HG03045 (cell line): ENCODE data around the gene GNGT2.
"Not testable (repeated sequence)": the region's sequence is repeated elsewhere in the genome, so short reads cannot be mapped to it uniquely, and the experiment has no call there.

Experiments used
- ATAC-seq: cut with Tn5 transposase; IDR thresholded peaks from one replicate; pipeline ENCODE4 v1.9.1; 2021; ENCODE audit warnings: mild to moderate bottlenecking, moderate library complexity; ENCODE audit not compliant: unreplicated experiment

The GNGT2 gene

GRCh38 chr17:49213399-49213798 is 3.0 kb upstream of the GNGT2 start:
- no peak for ATAC-seq

- no peak for ATAC-seq
Observed at GRCh38 chr17:49209061-49209571, 1.3 kb downstream of the GNGT2 start.

GRCh38 chr17:49204516-49204915 is 5.9 kb downstream of the GNGT2 start:
- no peak for ATAC-seq

GRCh38 chr17:49203796-49204195 is 6.6 kb downstream of the GNGT2 start:
- no peak for ATAC-seq

GRCh38 chr17:49201481-49201927 is 8.9 kb downstream of the GNGT2 start:
- ATAC-seq, result no peak

GRCh38 chr17:49200423-49201083 is 9.8 kb downstream of the GNGT2 start:
- no peak for ATAC-seq

- ATAC-seq, result no peak
Observed at GRCh38 chr17:49198211-49198610, 12.2 kb downstream of the GNGT2 start.

- ATAC-seq, result no peak
Observed at GRCh38 chr17:49197346-49197998, 12.9 kb downstream of the GNGT2 start.

GRCh38 chr17:49196520-49196919 is 13.9 kb downstream of the GNGT2 start:
- no peak for ATAC-seq

- no peak for ATAC-seq
Observed at GRCh38 chr17:49195751-49196150, 14.6 kb downstream of the GNGT2 start.

- ATAC-seq, result no peak
Observed at GRCh38 chr17:49194297-49194607, 16.1 kb downstream of the GNGT2 start.

- ATAC-seq, result no peak
Observed at GRCh38 chr17:49193513-49194296, 16.7 kb downstream of the GNGT2 start.

- ATAC-seq, result peak; percentile 26
Observed at GRCh38 chr17:49191917-49192741, 18.2 kb downstream of the GNGT2 start.

- no peak for ATAC-seq
Observed at GRCh38 chr17:49191409-49191916, 18.9 kb downstream of the GNGT2 start.

GRCh38 chr17:49190932-49191331 is 19.4 kb downstream of the GNGT2 start:
- ATAC-seq, result no peak

- ATAC-seq, result no peak
Observed at GRCh38 chr17:49187301-49187700, 23.1 kb downstream of the GNGT2 start.

- ATAC-seq, result not testable (repeated sequence)
Observed at GRCh38 chr17:49185381-49185780, 25.0 kb downstream of the GNGT2 start.

GRCh38 chr17:49184522-49184921 is 25.9 kb downstream of the GNGT2 start:
- not testable (repeated sequence) for ATAC-seq

GRCh38 chr17:49183801-49184200 is 26.6 kb downstream of the GNGT2 start:
- ATAC-seq, result no peak

- no peak for ATAC-seq
Observed at GRCh38 chr17:49183341-49183740, 27.0 kb downstream of the GNGT2 start.
